ENCODE results near the gene SMIM9.
A peak's percentile ranks its signal among the peaks of the same experiment; 100 is the strongest.
"Not testable (repeated sequence)": the region's sequence is repeated elsewhere in the genome, so short reads cannot be mapped to it uniquely, and the experiment has no call there.

SMIM9 gene

GRCh38 chrX:154833746-154834274 is 652 bp downstream of the SMIM9 start:
- no peak for DNase-seq (ENCODE audit: low read depth)
- H3K4me3 ChIP-seq (ENCODE audit: low read length) = no peak overlapping the region
- no peak for TF ChIP-seq CTCF (conservative IDR thresholded peaks at IDR 0.05; ENCODE audit: low read length)

GRCh38 chrX:154829926-154830442 is 4.5 kb downstream of the SMIM9 start:
- no peak overlapping the region for H3K4me3 ChIP-seq (ENCODE audit: low read length)
- no peak for DNase-seq (ENCODE audit: low read depth)
- TF ChIP-seq CTCF (conservative IDR thresholded peaks at IDR 0.05; ENCODE audit: low read length) = no peak

GRCh38 chrX:154829134-154829533 is 5.3 kb downstream of the SMIM9 start:
- no peak overlapping the region for H3K4me3 ChIP-seq (ENCODE audit: low read length)
- TF ChIP-seq CTCF (conservative IDR thresholded peaks at IDR 0.05; ENCODE audit: low read length) = no peak
- no peak for DNase-seq (ENCODE audit: low read depth)

GRCh38 chrX:154828016-154828408 is 6.5 kb downstream of the SMIM9 start:
- H3K4me3 ChIP-seq (ENCODE audit: low read length) = no peak overlapping the region
- TF ChIP-seq CTCF (conservative IDR thresholded peaks at IDR 0.05; ENCODE audit: low read length) = no peak
- no peak for DNase-seq (ENCODE audit: low read depth)

- no peak for TF ChIP-seq CTCF (conservative IDR thresholded peaks at IDR 0.05; ENCODE audit: low read length)
- no peak overlapping the region for H3K4me3 ChIP-seq (ENCODE audit: low read length)
- DNase-seq (ENCODE audit: low read depth) = peak; percentile 5
Observed at GRCh38 chrX:154827194-154828015, 7.1 kb downstream of the SMIM9 start.

GRCh38 chrX:154825586-154825985 is 8.9 kb downstream of the SMIM9 start:
- DNase-seq (ENCODE audit: low read depth); H3K4me3 ChIP-seq (ENCODE audit: low read length): not testable (repeated sequence)

- H3K4me3 ChIP-seq (ENCODE audit: low read length) = no peak overlapping the region
Observed at GRCh38 chrX:154824638-154825037, 9.8 kb downstream of the SMIM9 start.

More at GRCh38 chrX:154824638-154825037, 9.8 kb downstream of the SMIM9 start:
- DNase-seq (ENCODE audit: low read depth) = no peak
- TF ChIP-seq CTCF (conservative IDR thresholded peaks at IDR 0.05; ENCODE audit: low read length) = no peak
